Fibroblast of the aortic adventitia (primary cell): ENCODE data around the gene MEGF11. TPM values are rescaled to one million over a fixed set of nuclear protein-coding genes. Genes with fewer than 3 reads are reported as not detected.

ENCODE experiments used
- DNase-seq: peaks from one replicate; pipeline ENCODE4 v3.0.0-alpha.2; 2010; ENCODE audit warnings: low read depth
- H3K4me3 ChIP-seq: 2 replicates; pipeline ENCODE4 v1.5.1; 2011; ENCODE audit warnings: low read depth, mild to moderate bottlenecking, control low read depth, low read length, moderate library complexity
- CTCF ChIP-seq: IDR thresholded peaks from 2 replicates; pipeline ENCODE4 v1.5.1; 2011; ENCODE audit warnings: mild to moderate bottlenecking, low read length, control low read depth, inconsistent platforms; ENCODE audit not compliant: insufficient read depth
- total RNA-seq: library from RNA; depleted of rRNA; stranded (reverse); fragments of >200 nt; gene quantifications from 2 replicates; pipeline ENCODE4 v1.2.3, GENCODE V29; 2012; ENCODE audit warnings: low replicate concordance

Gene MEGF11
- total RNA-seq, 1 donor: 0.36 TPM

- no peak for DNase-seq
- TF ChIP-seq CTCF: no peak
Observed at GRCh38 chr15:66094331-66094730, 159.2 kb downstream of the MEGF11 start.

GRCh38 chr15:66092053-66093016 lies 161.2 kb downstream of the MEGF11 start:
- no peak for DNase-seq
- no peak for TF ChIP-seq CTCF
- H3K4me3 ChIP-seq: no peak overlapping the region

More at GRCh38 chr15:66094331-66094730, 159.2 kb downstream of the MEGF11 start:
- no peak overlapping the region for H3K4me3 ChIP-seq

- no peak for TF ChIP-seq CTCF
- DNase-seq: no peak
- H3K4me3 ChIP-seq: no peak overlapping the region
Observed at GRCh38 chr15:66089509-66089908, 164.0 kb downstream of the MEGF11 start.

GRCh38 chr15:66089049-66089448 lies 164.5 kb downstream of the MEGF11 start:
- TF ChIP-seq CTCF: no peak
- no peak overlapping the region for H3K4me3 ChIP-seq
- peak; percentile 12 for DNase-seq

GRCh38 chr15:66085128-66085527 lies 168.4 kb downstream of the MEGF11 start:
- DNase-seq: no peak
- TF ChIP-seq CTCF: no peak
- H3K4me3 ChIP-seq: no peak overlapping the region

GRCh38 chr15:66084704-66085103 lies 168.8 kb downstream of the MEGF11 start:
- H3K4me3 ChIP-seq: no peak overlapping the region
- no peak for TF ChIP-seq CTCF
- DNase-seq: no peak
